GM21737 (cell line): ENCODE data around the gene AGPAT1.
"Not testable (repeated sequence)": the region's sequence is repeated elsewhere in the genome, so short reads cannot be mapped to it uniquely, and the experiment has no call there.

Experiments used
- ATAC-seq: cut with Tn5 transposase; IDR thresholded peaks from one replicate; pipeline ENCODE4 v1.9.1; 2021; ENCODE audit warnings: mild to moderate bottlenecking, moderate library complexity; ENCODE audit not compliant: unreplicated experiment

AGPAT1 gene

GRCh38 chr6:32175711-32176475, at the start of gene AGPAT1:
TSS of gene AGPAT1 (minus strand) at chr6:32176084. CDS start at chr6:32171496, 4,588 bp downstream.
- ATAC-seq: peak; percentile 34

DNA sequence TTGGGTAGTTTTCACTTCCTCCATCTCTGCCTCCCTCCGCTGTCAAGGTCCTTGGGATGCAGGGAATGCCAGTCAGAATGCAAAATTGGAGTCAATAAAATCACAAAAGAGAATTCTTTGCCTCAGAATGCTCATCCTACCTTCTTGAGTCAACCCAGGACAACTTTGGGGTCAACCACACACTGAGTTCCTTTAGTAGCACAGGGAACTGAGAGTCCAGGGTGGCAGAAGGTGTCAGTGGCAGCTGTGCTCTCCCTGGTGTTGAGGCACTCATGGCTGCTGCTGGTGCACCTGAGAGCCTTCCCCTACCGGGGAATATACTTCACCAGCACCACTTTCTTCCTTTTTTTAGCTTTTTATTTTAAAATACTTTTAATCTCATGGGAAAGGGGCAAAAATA, 48.8 kb upstream of the AGPAT1 start:
- ATAC-seq: no peak

DNA sequence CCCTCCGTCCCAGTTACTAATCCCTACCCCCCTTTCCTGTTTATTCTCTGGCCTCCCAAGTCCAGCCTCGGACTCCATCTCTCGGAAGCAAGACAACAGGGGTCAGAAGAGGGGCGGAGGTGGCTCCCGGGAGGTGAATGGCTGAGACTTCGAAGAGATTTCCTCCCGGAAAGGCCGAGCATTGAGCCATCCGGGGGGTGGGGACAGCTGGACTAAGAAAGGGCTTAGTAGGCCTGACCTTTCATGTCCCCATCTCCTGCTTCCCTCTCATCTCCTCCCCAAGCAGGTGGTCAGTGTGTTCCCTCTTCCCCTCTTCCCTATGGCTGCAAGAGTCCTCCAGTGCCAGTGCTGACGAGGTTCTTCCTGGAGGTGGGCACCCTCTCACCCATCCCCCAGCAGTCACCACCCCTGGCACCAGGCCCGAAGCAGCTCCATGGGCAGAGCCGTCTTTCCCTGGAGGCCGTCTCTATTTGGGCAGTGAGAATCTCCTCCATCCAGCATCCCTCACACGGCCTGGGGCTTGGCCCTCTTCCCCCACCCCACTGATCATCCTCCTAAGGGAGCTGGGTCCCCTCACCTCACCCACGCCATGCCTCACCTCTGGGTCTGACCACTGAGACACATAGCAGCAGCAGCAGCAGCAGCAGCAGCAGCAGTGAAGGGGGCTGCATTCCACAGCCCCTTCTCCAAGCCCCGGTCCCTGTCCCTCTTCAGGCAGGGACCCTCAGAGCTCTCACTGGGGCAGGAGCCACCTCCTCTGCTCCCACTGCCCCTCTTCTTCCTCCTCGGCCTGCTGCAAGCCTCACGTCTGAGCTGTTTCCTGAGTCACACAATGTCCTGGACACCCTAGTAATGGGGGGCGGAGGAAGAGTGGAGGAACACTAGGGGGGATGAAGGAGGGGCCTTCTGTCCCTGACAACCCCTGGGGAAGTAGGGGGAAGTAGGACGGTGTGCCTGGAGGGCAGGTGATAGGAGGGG, 47.7 kb upstream of the AGPAT1 start, which contains the start of gene NOTCH4:
NOTCH4 (minus strand) TSS at position 810 of the 978 bp plus-strand sequence; CDS start at position 671, 139 bp downstream.
- no peak for ATAC-seq

GRCh38 chr6:32222333-32223230, 46.7 kb upstream of the AGPAT1 start:
- no peak for ATAC-seq

DNA sequence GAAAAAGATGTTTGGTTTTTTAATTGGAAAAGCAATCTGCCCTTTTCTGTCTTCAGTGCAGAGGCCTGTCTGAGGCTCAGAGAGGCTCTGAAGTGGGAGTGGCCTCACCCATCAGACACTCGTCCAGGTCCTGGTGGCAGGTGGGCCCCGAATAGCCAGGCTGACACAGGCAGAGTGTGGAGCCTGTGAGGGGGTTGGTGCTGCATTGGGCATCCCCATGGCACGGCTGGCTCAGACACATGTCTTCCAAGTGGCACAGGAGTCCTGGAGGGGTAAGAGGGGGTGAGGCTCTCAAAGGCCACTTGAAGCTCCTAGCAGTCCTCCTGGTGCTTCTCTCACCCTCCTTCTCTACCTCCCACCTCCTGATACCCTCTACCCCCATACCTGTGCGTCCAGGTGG, 44.1 kb upstream of the AGPAT1 start:
- ATAC-seq: no peak

- ATAC-seq: no peak
Measured at GRCh38 chr6:32218167-32218566, 42.3 kb upstream of the AGPAT1 start.

- ATAC-seq: no peak
Measured at GRCh38 chr6:32216998-32217397, 41.1 kb upstream of the AGPAT1 start.

DNA sequence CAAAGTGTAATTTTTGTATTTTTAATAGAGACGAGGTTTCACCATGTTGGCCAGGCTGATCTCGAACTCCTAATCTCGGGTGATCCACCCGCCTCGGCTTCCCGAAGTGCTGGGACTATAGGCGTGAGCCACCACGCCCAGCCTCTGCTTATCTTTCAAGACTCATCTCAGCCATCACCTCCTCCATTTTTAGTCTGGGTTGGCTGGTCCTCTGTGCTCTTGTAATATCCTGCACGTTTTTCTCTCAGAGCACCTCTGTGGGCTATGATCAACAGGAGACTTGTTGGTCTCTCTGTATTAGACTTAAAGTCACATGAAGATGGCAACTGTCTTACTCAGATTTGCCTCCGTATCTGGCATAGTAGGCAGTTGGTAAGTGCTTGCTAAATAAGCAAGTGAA, 40.4 kb upstream of the AGPAT1 start:
- ATAC-seq: no peak

DNA sequence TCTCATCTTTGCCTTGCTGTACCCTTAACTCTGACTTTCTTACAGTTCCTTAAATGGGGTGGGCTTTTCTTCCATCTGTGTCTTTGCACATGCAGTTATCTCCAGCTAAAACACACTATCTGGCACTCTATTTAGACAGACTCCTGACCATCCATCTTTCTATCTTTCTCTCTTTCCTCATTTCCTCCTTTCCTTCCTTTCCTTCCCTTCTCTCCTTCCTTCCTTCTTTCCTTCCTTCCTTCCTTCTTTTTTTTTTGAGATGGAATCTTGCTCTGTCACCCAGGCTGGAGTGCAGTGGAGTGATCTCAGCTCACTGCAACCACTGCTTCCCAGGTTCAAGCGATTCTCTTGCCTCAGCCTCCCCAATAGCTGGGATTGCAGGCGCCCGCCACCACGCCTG, 39.7 kb upstream of the AGPAT1 start:
- no peak for ATAC-seq

- ATAC-seq: no peak
Measured at GRCh38 chr6:32214126-32214525, 38.2 kb upstream of the AGPAT1 start.

DNA sequence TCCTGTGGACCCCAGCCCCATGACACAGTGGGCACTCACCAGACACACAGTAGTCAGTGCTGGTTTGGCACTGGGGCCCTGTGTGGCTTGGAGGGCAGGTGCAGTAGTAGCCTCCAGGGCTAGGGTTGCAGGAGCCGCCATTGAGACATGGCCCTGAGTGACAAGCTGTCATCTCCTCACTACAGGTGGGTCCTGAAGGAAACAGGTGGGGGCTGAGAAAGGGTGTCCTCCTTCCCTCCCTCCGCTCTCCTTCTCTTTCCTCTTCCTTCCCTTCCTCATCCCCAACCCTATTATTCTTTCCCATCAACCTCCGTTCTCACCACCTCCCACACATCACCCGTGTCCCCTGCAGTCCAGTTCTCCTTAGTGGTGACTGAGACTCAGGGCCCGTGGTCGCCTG, 37.8 kb upstream of the AGPAT1 start:
- no peak for ATAC-seq

- no peak for ATAC-seq
Measured at GRCh38 chr6:32212076-32212760, 36.3 kb upstream of the AGPAT1 start.

DNA sequence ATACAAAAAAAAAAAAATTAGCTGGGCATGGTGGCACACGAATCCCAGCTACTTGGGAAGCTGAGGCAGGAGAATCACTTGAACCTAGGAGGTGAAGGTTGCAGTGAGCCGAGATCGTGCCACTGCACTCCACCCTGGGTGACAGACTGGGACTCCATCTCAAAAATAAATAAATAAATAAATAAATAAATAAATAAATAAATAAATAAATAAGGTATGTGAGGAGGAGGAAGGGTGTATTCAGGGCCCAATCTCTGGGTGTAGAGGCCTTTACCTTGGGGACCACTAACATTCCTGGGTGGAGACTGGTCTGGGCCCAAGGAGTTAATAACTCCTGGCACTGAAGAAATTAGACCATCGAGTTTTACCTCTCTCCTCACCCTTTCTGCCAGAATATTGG, 35.5 kb upstream of the AGPAT1 start:
- ATAC-seq: not testable (repeated sequence)

DNA sequence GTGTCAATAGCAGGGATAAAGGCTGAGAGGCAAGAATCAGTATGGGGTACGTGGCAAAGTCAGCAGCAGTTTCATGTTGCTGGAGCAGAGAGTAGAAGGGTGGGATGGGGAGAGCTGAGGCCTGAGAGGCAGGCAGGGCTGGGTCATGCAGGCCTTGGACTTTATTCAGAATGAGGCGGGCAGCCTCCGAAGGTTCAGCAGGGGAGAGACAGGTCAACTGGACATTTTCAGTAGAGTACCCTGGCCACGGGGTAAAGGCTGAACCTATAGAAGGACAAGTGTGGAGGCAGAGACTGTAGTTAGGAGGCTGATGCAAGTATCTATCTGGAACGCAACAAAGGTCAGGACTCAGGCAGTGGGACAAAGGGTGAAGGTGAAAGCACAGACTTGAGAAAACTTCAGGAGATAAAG, 34.3 kb upstream of the AGPAT1 start:
- no peak for ATAC-seq

- ATAC-seq: no peak
Measured at GRCh38 chr6:32208996-32209395, 33.1 kb upstream of the AGPAT1 start.

DNA sequence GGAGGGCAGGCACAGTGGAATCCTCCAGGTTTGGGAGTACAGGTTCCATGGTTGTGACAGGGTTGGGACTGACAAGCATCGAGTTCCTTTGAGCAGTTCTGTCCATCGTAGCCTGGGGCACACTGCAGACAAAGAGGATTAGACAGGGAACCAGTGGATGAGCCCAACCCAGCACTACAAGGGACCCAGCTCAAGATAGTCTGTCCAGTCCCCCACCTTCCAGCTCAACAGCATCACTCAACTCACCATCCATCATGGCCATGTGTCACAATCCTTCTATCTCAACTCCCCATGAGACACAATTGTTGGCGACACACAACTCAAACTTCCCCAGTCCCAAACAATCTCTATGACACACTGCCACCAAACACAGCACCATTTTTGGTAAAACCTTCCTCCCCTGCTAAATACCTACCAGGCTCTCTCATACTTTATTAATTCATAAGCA, 28.4 kb upstream of the AGPAT1 start:
- ATAC-seq: no peak

DNA sequence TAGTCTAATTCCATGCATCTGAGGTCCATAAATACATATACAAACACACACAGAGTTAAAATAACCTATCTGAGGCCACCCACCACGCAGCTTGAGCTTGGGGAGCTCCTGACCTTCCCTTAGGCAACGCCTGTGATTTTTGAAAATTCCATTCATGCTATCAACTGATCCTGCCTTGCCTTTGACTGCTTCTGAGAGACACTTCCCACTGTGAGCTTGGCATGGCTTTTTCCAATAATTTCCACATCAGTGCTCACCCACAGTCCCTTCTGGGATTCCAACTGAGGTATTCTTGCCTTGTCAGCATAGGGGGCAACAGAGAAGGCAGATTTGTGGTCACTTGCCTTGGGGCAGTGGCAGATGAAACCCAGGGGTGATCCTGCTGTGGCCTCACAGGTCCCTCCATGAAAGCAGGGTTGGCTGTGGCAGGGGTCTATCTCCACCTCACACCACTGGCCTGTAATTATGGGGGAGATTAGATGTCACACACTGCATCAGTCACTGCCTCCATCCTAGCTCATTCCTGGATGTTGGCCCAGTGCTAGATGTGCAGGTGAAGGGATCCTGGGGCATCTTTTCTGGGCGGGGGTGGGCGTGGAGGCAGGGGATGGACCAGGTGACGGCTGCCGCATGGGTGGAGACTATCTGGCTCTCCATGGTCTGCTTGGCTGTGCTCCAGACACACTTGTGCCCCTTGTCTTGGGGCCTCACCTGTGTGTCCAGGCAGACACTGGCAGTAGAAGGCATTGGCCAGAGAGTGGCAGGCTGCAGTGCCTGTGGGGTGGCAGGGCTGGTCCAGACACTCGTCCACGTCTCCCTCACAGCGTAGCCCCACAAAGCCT, 27.8 kb upstream of the AGPAT1 start:
- ATAC-seq: no peak

GRCh38 chr6:32202186-32202585, 26.3 kb upstream of the AGPAT1 start:
- no peak for ATAC-seq
